SH-SY5Y (cell line): ENCODE data around the gene WFDC2.

ENCODE experiments used
- GATA2 ChIP-seq: IDR thresholded peaks from 2 replicates; pipeline ENCODE4 v1.6.1; 2011; ENCODE audit warnings: mild to moderate bottlenecking, low read depth, low read length
- GATA3 ChIP-seq: IDR thresholded peaks from 2 replicates; pipeline ENCODE4 v1.6.1; 2011; ENCODE audit warnings: low read depth, mild to moderate bottlenecking, low read length, moderate library complexity

GRCh38 chr20:45503403-45503802, 33.9 kb downstream of the WFDC2 start:
- TF ChIP-seq GATA3 (no peak), GATA2 (no peak)
